CD1c-positive myeloid dendritic cell (primary cell): ENCODE measurements around the gene TERB1.
"Not testable (repeated sequence)": the region's sequence is repeated elsewhere in the genome, so short reads cannot be mapped to it uniquely, and the experiment has no call there.

Experiments
- DNase-seq: peaks from one replicate; pipeline ENCODE4 v3.0.0-alpha.2; 2016; ENCODE audit errors: extremely low spot score

TERB1 gene

GRCh38 chr16:66830422-66831404, 29.3 kb upstream of the TERB1 start, which contains the start of gene NAE1:
Gene NAE1 (minus strand): TSS chr16:66830976. CDS start chr16:66830899, 77 bp downstream.
- peak; percentile 98 for DNase-seq

DNA sequence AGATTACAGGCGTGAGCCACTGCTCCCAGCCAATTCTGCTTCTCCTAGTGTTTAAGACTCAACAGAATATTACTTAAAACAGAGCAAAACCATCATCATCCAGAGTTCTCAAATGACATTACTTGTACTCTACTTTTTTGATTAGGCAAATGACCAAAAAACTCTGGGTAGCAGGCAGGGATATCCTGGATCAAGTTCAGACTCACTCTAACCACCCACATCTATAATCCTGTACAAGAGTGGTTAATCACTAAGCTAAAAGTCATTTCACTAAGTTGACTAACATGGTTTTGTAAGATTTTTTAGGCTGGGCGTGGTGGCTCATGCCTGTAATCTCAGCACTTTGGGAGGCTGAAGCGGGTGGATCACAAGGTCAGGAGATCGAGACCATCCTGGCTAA, 22.6 kb upstream of the TERB1 start:
- DNase-seq = no peak

GRCh38 chr16:66814734-66815133, 13.3 kb upstream of the TERB1 start:
- no peak for DNase-seq

DNA sequence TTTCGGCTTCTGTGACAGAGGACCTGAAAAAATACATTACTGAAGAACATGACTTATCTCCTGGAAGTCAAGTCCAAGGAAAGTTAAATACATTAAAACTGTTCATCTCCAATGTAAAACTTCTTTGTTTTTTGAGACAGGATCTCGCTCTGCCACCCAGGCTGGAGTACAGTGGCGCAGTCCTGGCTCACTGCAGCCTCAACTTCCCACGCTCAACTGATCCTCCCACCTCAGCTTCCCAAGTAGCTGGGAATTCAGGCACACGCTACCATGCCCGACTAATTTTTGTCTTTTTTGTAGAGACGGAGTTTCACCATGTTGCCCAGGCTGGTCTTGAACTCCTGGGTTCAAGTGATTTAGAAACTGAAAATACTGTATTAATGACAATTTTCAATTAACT, 9.7 kb upstream of the TERB1 start:
- DNase-seq = no peak

DNA sequence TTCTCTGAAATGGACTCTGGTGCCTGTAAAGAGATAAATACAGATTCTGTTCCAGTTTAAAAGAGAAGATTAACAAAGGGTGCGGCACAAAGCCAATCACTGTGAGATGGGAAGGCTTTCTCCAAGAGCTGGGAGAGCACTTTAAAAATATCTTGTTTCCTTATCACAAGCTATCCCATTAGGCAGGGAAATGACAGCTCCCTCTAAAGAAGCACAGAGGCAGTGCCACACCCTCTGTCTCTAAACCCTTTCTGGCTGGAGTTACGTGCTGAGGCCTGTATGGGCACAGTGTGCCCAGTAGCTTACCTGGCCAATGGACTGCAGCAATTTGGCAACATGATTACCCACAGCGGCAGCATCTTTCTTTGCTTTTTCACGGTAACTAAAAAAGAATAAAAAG, 9.0 kb upstream of the TERB1 start:
- no peak for DNase-seq

DNA sequence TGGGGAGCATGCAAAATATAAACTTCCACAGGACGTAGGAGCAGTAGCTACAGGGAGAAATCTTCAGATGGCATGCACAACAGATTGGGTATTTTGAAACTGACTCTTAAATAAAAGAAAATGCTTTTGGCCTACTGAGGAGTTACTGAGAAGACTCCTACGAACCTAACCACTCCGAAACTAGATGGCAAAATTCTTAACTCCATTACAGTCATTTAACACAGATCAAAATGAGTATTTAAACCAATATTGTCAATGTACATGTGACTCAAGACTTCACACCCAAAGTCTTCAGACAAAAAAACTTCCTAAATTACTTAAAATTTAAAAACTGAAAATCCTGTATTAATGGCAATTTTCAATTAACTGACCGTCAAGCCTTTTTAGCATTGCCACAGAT, 8.4 kb upstream of the TERB1 start:
- DNase-seq = no peak

- peak; percentile 23 for DNase-seq
Observed at GRCh38 chr16:66802159-66802558, 775 bp upstream of the TERB1 start.

- DNase-seq = no peak
Observed at GRCh38 chr16:66800856-66801255, 528 bp downstream of the TERB1 start.

DNA sequence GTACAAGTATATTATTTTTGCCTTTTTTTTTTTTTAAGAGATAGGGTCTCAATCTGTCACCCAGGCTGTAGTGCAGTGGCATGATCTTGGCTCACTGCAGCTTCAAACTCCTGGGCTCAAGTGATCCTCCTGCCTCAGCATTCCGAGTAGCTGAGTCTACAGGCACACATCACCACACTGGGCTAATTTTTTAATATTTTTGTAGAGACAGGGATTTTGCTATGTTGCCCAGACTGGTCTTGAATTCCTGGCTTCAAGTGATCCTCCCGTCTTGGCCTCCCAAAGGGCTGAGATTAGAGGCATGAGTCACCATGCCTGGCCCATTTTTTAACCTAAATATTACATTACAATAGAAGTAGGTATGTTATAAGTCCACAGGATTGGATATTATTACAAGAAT, 3.2 kb downstream of the TERB1 start:
- DNase-seq = no peak

- DNase-seq = not testable (repeated sequence)
Observed at GRCh38 chr16:66793984-66794383, 7.4 kb downstream of the TERB1 start.

DNA sequence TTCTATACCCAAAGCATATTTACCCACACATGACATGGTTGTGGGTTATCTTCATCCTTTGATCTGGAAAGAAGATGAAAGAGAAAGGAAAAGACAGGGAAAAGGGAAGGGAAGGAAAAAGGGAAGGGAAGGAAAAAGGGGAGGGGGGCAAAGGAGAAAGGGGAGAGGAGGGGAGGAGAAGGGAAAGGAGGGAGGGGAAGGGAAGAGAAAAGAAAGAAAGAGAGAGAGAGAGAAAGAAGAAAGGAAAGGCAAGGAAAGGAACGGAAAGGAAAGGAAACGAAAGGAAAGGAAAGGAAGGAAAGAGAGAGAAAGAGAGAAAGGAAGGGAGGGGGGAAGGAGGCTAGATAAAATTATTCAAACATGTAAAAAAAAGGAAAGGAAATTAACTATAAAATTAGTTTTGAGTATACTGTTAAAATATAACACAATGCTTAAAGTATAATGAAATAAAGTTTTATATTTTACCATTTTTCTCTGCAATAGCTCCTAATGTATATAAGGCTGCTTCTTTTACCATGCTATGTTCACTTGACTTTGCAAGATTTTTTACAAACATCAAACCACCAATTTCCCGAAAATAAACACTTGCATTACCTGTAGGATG, 11.2 kb downstream of the TERB1 start:
- DNase-seq = no peak

DNA sequence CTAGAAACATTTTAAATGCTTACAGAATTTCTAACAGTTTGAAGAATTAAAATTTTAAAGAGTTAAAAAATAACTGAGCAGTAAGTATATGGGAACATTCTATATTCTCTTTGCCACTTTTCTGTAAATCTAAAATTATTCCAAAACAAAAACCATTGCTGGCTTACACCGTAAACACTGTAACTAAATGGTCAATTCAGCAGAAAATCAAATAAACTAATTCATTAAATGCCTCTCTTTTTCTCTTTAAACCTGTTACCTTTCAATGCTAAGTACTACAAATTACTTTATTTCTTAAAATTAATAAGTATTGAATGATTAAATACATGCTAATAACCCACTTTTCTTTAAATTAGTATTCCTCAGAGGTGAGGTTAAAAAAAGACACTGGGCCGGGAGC, 14.0 kb downstream of the TERB1 start:
- DNase-seq = no peak

- no peak for DNase-seq
Observed at GRCh38 chr16:66786551-66786950, 14.8 kb downstream of the TERB1 start.

DNA sequence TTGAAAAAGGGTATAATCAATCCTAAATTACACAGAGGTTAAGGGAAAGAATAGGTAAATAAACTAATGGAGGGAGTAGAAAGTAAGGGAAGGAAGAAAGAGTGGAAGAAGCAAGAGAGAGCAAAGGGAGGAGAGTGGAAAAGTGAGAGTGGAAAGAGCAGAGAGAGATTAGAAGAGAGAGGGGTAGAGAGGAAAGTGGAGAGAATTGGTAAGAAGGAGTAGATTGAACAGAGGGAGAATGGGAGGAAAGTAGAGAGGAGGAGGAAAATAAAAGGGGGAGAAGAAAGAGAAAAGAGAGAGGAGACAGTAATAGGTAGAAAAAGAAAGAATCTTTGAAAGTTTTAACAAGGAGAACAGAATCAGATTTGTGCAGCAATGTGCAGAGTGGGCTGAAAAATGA, 24.9 kb downstream of the TERB1 start:
- no peak for DNase-seq

GRCh38 chr16:66774981-66775380, 26.4 kb downstream of the TERB1 start:
- no peak for DNase-seq

GRCh38 chr16:66758086-66758485, 43.3 kb downstream of the TERB1 start:
- no peak for DNase-seq

DNA sequence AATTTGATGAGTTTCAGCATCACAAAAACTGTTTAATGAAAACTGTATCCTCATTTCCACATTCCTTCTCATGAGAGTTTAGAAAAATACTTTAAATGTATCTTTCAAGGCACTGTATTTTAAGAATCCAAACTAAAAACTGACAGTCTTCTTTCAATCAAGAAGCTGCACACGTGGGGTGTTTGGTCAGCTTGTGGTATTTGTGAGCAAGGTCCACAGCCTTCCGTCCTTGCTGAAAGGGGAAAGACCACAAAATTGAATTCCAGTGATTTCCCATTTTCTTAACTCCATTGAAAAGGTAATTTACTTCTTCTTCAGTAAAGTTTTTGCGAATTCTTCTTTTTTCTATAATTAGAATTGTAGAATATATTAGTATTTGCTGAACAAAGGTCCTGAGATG, 46.6 kb downstream of the TERB1 start:
- DNase-seq = no peak

GRCh38 chr16:66754211-66754610, 47.2 kb downstream of the TERB1 start:
- DNase-seq = no peak

DNA sequence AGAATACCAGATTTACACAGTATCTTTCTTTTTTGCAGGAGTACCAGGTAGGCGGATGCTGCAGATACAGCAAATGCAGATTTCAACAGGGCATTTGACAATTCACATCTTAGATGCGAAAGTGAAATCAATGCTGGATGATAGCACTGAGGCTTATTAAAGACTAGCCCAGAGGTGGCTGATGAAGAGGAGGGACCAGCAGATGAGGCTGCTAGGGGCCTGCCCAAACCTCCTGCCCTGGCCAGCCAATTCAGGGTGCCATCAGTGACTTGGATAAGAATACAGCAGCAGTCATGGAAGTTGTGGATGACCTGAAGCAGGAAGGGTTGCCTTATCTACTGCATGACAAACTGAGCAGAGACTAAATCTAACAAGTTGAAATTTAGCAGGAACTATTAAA, 48.4 kb downstream of the TERB1 start:
- DNase-seq = no peak

- DNase-seq = no peak
Observed at GRCh38 chr16:66752379-66752778, 49.0 kb downstream of the TERB1 start.

GRCh38 chr16:66751992-66752322, 49.4 kb downstream of the TERB1 start:
- no peak for DNase-seq

DNA sequence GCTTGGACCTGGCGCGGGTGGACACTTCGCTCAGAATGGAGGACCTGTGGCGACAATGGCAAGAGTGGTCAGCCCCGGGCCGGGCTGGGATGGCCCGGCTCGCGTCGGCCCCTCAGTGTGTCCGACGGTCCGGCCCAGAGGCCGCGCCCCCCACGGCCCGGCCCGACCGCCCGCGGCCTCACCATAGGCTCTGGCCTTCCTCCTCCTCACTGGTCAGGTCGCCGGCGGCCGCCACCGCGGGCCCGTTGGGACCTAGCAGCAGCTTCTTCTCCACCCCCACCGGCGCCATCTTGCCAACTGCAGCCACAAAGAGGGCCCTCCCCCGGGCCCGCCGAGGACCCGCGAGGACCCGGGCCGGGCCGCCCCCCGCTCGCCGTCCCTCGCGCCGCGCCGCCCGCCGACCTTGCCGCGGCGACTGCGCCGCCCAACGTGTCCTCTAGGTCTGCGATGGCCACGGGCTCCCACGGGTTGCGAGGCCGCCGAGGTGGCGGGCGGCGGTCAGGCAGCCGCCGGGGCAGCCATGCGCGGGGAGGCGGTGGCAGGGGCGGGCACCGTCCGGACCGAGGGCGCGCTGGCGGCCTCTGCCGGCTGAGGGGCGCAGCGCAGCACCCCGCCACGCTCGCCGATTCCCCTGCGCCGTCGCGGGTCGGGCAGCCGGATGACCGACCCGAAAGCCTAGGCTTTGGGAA, 49.9 kb downstream of the TERB1 start, which contains the start of gene DYNC1LI2:
DYNC1LI2 (minus strand) TSS at position 307 of the 689 bp plus-strand sequence; CDS start at position 289, 18 bp downstream.
- DNase-seq = peak; percentile 89

GRCh38 chr16:66751053-66751302, 50.4 kb downstream of the TERB1 start:
- no peak for DNase-seq
